ENCODE data around the gene HAP1.

Gene HAP1

GRCh38 chr17:41683441-41684007 lies 50.9 kb downstream of the HAP1 start:
- TF ChIP-seq CTCF (IDR thresholded peaks at IDR 0.05; ENCODE audit: insufficient read depth, low read depth, low read length, missing control alignments), result no peak
- no peak for DNase-seq (ENCODE audit: low read depth)
- no peak overlapping the region for H3K4me3 ChIP-seq (ENCODE audit: low read length)

- TF ChIP-seq CTCF (IDR thresholded peaks at IDR 0.05; ENCODE audit: insufficient read depth, low read depth, low read length, missing control alignments), result no peak
- no peak overlapping the region for H3K4me3 ChIP-seq (ENCODE audit: low read length)
- no peak for DNase-seq (ENCODE audit: low read depth)
Measured at GRCh38 chr17:41682631-41683030, 51.8 kb downstream of the HAP1 start.

GRCh38 chr17:41681776-41682175 lies 52.7 kb downstream of the HAP1 start:
- no peak overlapping the region for H3K4me3 ChIP-seq (ENCODE audit: low read length)
- DNase-seq (ENCODE audit: low read depth), result no peak
- TF ChIP-seq CTCF (IDR thresholded peaks at IDR 0.05; ENCODE audit: insufficient read depth, low read depth, low read length, missing control alignments), result no peak

- TF ChIP-seq CTCF (IDR thresholded peaks at IDR 0.05; ENCODE audit: insufficient read depth, low read depth, low read length, missing control alignments), result no peak
- no peak overlapping the region for H3K4me3 ChIP-seq (ENCODE audit: low read length)
- no peak for DNase-seq (ENCODE audit: low read depth)
Measured at GRCh38 chr17:41680426-41681040, 53.9 kb downstream of the HAP1 start.

GRCh38 chr17:41679740-41680425 lies 54.6 kb downstream of the HAP1 start:
- no peak for TF ChIP-seq CTCF (IDR thresholded peaks at IDR 0.05; ENCODE audit: insufficient read depth, low read depth, low read length, missing control alignments)
- DNase-seq (ENCODE audit: low read depth), result no peak
- no peak overlapping the region for H3K4me3 ChIP-seq (ENCODE audit: low read length)

GRCh38 chr17:41678907-41679739 lies 55.3 kb downstream of the HAP1 start:
- peak; percentile 8 for TF ChIP-seq CTCF (IDR thresholded peaks at IDR 0.05; ENCODE audit: insufficient read depth, low read depth, low read length, missing control alignments)
- DNase-seq (ENCODE audit: low read depth), result peak; percentile 60
- H3K4me3 ChIP-seq (ENCODE audit: low read length), result no peak overlapping the region
